HG02798 (cell line): Measurements from ENCODE around the gene FANCI.
"Not testable (repeated sequence)": the region's sequence is repeated elsewhere in the genome, so short reads cannot be mapped to it uniquely, and the experiment has no call there.

Experiments used
- ATAC-seq: cut with Tn5 transposase; IDR thresholded peaks from one replicate; pipeline ENCODE4 v1.9.1; 2021; ENCODE audit warnings: mild to moderate bottlenecking; ENCODE audit not compliant: unreplicated experiment, poor library complexity

Gene FANCI

GRCh38 chr15:89218531-89218930 lies 25.2 kb upstream of the FANCI start:
- ATAC-seq = no peak

- no peak for ATAC-seq
These were observed 22.2 kb upstream of the FANCI start, which contains the start of gene RLBP1 for GRCh38 chr15:89221543-89221942. RLBP1 (minus strand) TSS chr15:89221579; CDS start chr15:89218975, 2,604 bp downstream.

GRCh38 chr15:89225588-89225987 lies 18.2 kb upstream of the FANCI start:
- ATAC-seq = no peak

GRCh38 chr15:89226359-89227221 lies 17.2 kb upstream of the FANCI start:
- no peak for ATAC-seq

GRCh38 chr15:89227425-89227824 lies 16.4 kb upstream of the FANCI start:
- no peak for ATAC-seq

- no peak for ATAC-seq
These were observed 13.5 kb upstream of the FANCI start for GRCh38 chr15:89230277-89230676.

GRCh38 chr15:89231832-89232231 lies 11.9 kb upstream of the FANCI start:
- ATAC-seq = no peak

DNA sequence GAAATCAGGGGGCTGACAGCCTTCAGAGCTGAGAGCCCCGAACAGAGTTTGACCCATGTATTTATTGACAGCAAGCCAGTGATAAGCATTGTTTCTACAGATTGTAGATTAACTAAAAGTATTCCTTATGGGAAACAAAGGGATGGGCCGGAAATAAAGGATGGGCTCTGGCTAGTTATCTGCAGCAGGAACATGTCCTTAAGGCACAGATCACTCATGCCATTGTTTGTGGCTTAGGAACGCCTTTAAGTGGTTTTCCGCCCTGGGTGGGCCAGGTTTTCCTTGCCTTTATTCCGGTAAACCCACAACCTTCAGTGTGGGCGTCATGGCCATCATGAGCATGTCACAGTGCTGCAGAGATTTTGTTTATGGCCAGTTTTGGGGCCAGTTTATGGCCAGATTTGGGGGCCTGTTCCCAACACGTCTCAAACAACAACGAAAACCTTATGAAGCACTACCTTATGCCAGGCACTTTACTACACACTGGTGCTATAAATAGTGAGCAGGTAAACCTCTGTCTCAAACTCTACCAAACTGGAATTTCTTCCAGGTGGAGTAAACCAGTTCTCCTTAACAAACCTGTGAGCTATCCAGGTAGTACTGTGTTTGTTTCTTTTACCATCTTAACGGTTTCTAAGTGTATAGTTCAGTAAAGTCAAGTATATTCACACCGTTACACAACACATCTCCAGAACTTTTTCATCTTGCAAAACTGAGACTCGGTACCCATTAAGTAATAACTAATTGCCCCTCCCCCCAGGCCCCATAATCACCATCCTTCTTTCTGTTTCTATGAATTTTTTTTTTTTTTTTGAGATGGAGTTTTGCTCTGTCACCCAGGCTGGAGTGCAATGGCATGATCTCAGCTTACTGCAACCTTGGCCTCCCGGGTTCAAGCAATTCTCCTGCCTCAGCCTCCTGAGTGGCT lies 3.6 kb upstream of the FANCI start:
- ATAC-seq = not testable (repeated sequence)

DNA sequence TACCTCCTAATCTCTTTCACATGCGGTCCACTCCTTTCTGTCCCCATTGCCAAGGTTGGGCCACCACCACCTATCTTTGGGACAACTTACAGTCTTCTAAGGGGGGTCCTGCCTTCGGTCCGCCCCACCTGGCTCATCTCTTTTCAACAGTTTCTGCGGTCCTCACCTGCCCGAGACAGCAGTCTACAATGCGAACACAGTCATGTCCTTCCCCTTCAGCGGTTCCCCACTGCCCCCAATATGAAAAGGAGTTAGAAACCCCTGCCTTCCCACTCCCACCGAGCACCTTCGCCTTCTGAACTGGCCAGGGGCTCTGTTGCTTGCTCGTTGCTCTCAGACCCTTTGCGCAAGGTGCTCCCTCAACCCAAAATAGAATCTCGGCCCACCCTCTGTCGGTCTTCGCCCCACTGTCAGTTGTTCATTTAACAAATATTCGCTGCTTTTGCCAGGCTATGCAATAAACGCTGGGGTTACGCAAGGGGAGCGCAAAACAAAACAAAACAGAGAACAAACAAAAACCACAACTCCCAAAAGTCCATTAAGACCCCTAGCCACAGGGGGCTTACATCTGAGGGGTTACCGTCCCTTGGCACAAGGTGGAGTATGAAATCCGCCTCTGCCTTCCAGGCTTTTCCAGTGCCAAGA lies 611 bp upstream of the FANCI start:
- no peak for ATAC-seq

DNA sequence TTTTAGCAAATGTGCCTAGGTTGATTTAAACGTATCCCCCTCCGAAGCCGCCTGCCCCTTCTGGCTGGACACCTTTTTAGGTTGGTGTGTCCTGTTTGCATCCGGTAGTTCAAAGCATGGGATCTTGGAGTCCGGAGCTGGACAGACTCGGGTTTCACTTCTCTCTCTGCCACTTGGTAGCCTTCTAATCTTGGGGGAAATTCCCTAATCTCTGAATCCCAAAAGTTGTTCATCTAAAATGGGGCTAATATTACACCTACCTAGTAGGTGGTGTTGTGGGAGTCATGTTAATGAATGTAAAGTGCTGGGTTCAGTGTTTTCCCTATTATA lies 760 bp downstream of the FANCI start:
- no peak for ATAC-seq

DNA sequence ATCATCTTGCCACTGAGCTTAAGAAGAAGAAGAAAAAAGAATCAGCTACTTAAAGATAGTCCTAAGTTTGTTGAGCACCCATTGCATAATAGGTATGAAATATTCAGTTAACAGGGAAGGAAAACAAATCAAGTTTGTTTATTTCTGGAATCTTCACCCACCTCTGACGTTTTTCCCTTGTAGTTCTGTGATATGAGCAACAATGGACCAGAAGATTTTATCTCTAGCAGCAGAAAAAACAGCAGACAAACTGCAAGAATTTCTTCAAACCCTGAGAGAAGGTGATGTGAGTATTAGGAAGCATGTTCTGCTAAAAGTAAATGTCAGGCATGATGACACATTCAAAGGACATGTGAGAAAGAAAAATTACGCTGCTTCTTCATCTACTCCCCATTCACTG lies 3.7 kb downstream of the FANCI start:
- ATAC-seq = no peak

DNA sequence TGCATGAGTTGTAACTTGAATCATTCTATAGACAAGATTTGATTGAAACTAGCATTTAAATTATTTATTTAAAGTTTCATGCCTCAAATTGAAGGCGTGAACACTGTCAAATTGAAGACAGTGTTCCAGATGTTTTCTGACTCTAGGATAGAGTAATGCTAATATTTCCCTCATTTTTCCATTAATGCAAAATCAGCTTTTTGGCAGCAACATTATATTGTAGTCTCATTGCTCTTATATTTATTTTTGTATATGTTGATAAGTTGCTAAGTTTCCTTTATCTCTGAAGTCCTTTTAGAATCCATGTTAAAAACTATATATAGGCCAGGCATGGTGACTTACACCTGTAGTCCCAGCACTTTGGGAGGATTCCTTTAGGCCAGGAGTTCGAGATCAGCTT lies 4.8 kb downstream of the FANCI start:
- no peak for ATAC-seq

DNA sequence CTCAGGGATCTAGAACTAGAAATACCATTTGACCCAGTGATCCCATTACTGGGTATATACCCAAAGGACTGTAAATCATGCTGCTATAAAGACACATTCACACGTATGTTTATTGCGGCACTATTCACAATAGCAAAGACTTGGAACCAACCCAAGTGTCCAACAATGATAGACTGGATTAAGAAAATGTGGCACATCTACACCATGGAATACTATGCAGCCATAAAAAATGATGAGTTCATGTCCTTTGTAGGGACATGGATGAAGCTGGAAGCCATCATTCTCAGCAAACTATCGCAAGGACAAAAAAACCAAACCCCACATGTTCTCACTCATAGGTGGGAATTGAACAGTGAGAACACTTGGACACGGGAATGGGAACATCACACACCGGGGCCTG lies 6.4 kb downstream of the FANCI start:
- not testable (repeated sequence) for ATAC-seq

- ATAC-seq = not testable (repeated sequence)
These were observed 33.5 kb downstream of the FANCI start for GRCh38 chr15:89277281-89277680.

- ATAC-seq = no peak
These were observed 34.5 kb downstream of the FANCI start for GRCh38 chr15:89278307-89278706.

DNA sequence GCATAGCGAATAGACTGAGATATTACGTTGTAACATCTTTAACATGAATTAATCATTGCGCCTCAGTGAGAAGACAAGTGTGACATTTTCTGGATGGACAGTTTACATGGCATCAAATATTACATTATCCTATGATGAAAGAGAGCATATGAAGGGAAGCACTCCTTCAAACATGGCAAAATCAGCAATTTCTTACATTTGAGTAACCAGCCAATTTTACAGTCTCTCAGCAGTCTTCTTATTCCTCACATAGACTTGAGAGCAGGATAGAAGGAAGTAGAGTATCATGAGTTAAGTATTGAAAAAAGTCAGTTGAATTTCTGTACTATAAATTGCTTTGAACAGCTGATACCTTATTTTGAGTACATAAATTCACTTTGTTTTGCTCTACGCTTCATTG lies 38.9 kb downstream of the FANCI start:
- ATAC-seq = no peak

- ATAC-seq = no peak
These were observed 39.4 kb downstream of the FANCI start for GRCh38 chr15:89283201-89283600.

DNA sequence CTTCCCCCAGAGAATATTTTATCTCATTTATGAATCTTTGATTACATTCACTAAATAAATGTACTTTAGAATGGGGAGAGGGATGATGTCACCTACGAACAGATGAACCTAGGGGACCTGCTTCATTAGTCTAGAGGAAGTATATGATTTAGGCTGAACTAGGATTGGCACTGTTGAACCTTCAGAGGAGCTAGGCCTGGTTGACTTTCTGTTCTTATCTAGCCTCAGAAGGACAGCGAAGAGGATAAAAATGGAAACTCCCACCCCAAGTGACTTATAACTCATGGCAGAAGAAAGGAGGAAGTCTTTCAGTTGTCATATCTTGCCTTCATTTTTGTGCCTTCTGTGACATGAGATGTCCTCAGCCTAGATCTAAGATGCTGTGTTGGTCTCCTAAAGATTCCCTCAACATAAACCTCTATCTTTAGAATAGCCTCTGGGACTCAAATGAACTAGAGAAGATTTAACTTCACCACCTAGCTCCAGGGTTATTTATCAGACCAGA lies 48.2 kb downstream of the FANCI start:
- ATAC-seq = no peak

GRCh38 chr15:89293012-89293411 lies 49.2 kb downstream of the FANCI start:
- no peak for ATAC-seq

GRCh38 chr15:89299896-89300295 lies 56.1 kb downstream of the FANCI start:
- no peak for ATAC-seq
